Panc1 (cell line): Measurements from ENCODE around the gene CHI3L1. TPM values are rescaled to one million over a fixed set of nuclear protein-coding genes. Genes with fewer than 3 reads are reported as not detected.

ENCODE experiments used
- ATAC-seq: fragments of 200-7000 bp; cut with Tn5 transposase; 2 replicates; pipeline ENCODE4 v1.9.1; 2020; ENCODE audit warnings: mild to moderate bottlenecking, moderate library complexity
- BruUV-seq: library from RNA; stranded (reverse); fragments of 400-500 nt; replicated peaks from 2 replicates; lab custom pipeline; 2021; lab: Mats Ljungman, UMichigan
- CTCF ChIA-PET: fragments of 300-600 bp; sonication (Branson Sonifier 250); formaldehyde crosslinking; loops from one replicate; lab custom pipeline; 2022; ENCODE audit warnings: antibody characterized with exemption; lab: Charles Lee
- POLR2A ChIA-PET: fragments of 300-600 bp; sonication (Branson Sonifier 250); formaldehyde crosslinking; loops from one replicate; lab custom pipeline; 2022; ENCODE audit warnings: antibody characterized with exemption; lab: Charles Lee
- DNase-seq: peaks from one replicate; pipeline ENCODE4 v3.0.0-alpha.2; 2010; ENCODE audit warnings: low read depth, low spot score
- H3K27ac ChIP-seq: 2 replicates; pipeline ENCODE4 v1.5.1; 2011; ENCODE audit warnings: mild to moderate bottlenecking, low read length, inconsistent platforms
- H3K27me3 ChIP-seq: fragments of 200-500 bp; sonication (Bioruptor generic); 2 replicates; pipeline ENCODE4 v1.6.0; 2014; ENCODE audit warnings: low read length, inconsistent platforms; ENCODE audit not compliant: control insufficient read depth, insufficient read depth
- H3K36me3 ChIP-seq: fragments of 200-500 bp; sonication (Bioruptor generic); 2 replicates; pipeline ENCODE4 v1.5.1; 2014; ENCODE audit warnings: inconsistent platforms, mild to moderate bottlenecking, low read length, moderate library complexity; ENCODE audit not compliant: control insufficient read depth, insufficient read depth
- H3K4me1 ChIP-seq: 2 replicates; pipeline ENCODE4 v1.5.1; 2011; ENCODE audit warnings: inconsistent platforms, mild to moderate bottlenecking, low read length, moderate library complexity; ENCODE audit not compliant: control insufficient read depth, insufficient read depth
- H3K4me3 ChIP-seq, 2 experiments: 2 replicates each; pipeline ENCODE4 v1.5.1; 2011 to 2012; ENCODE audit warnings: low read depth in 2 of 2, low read length in 2 of 2, mild to moderate bottlenecking in 2 of 2, inconsistent platforms in 1 of 2, moderate library complexity in 1 of 2
- H3K9me3 ChIP-seq: fragments of 200-500 bp; sonication (Bioruptor generic); 2 replicates; pipeline ENCODE4 v1.5.1; 2014; ENCODE audit warnings: low read depth, mild to moderate bottlenecking, inconsistent platforms, low read length, moderate library complexity; ENCODE audit not compliant: control insufficient read depth, insufficient read depth
- CTCF ChIP-seq: fragments of 450-650 bp; IDR thresholded peaks from 2 replicates; pipeline ENCODE4 v1.5.1; 2017; ENCODE audit warnings: mild to moderate bottlenecking
- POLR2AphosphoS5 ChIP-seq: IDR thresholded peaks from 2 replicates; pipeline ENCODE4 v1.6.1; 2012; ENCODE audit warnings: mild to moderate bottlenecking, low read depth, low read length, moderate library complexity
- REST ChIP-seq, 2 experiments: IDR thresholded peaks; 2 replicates each; pipeline ENCODE4 v1.6.1; 2011 to 2012; ENCODE audit warnings: low read depth in 2 of 2, control low read depth in 1 of 2, low read length in 1 of 2, mild to moderate bottlenecking in 1 of 2, moderate library complexity in 1 of 2; ENCODE audit not compliant: insufficient read depth in 1 of 2
- SIN3A ChIP-seq: IDR thresholded peaks from 2 replicates; pipeline ENCODE4 v1.6.1; 2012; ENCODE audit warnings: low read depth, mild to moderate bottlenecking, low read length, moderate library complexity, borderline replicate concordance; ENCODE audit not compliant: insufficient read depth
- TCF7L2 ChIP-seq: IDR thresholded peaks from 2 replicates; pipeline ENCODE4 v1.6.1; 2011; ENCODE audit warnings: mild to moderate bottlenecking, low read depth, low read length, inconsistent platforms
- in situ Hi-C: cut with HindIII; loops from 2 replicates; pipeline ENCODE4 v1.10.0; 2016; ENCODE audit warnings: low sequenced_read_pairs, low pct_unique_long_range_greater_than_20kb
- intact Hi-C: fragments of 100-400 bp; cut with micrococcal nuclease; formaldehyde crosslinking; loops from one replicate; pipeline ENCODE4 v1.10.0; 2022; ENCODE audit not compliant: unreplicated experiment
- total RNA-seq: library from RNA; stranded (reverse); gene quantifications from one replicate; pipeline ENCODE4 v1.2.1, GENCODE V29; 2021; ENCODE audit not compliant: unreplicated experiment

Gene CHI3L1
- total RNA-seq, 1 experiment from 2014 or later: 0.10 TPM

GRCh38 chr1:203217139-203217655, 30.7 kb upstream of the CHI3L1 start:
- ATAC-seq: peak; percentile 50; the same call in 1 of the 2 replicates
- H3K9me3 ChIP-seq: no peaks in the 10 kb centered on the region
- in situ Hi-C loops: no loop called here
- ChIA-PET POLR2A (no interaction called here), CTCF (interaction anchor here (0.5 to 4.1 kb wide), 4 partner anchors 13 to 178 kb away, joined by 3 to 43 read pairs (median 4); no protein-coding TSS in a partner anchor)
- TF ChIP-seq SIN3A: no peak
- TF ChIP-seq POLR2AphosphoS5: no peak
- TF ChIP-seq CTCF: no peak
- no peak for TF ChIP-seq TCF7L2
- no peak for TF ChIP-seq REST (IDR thresholded peaks at IDR 0.05; ENCODE audit: insufficient read depth in 1 of 2, low read depth in 2 of 2, low read length in 1 of 2)
- no peaks in the 10 kb centered on the region for H3K36me3 ChIP-seq
- DNase-seq: no peak
- no peak overlapping the region for H3K27ac ChIP-seq
- no TSS peak for BruUV-seq
- intact Hi-C loops: loop anchor here (2.0 kb wide), 1 partner anchor 178 kb away; no protein-coding TSS in a partner anchor
- H3K4me1 ChIP-seq: no peaks in the 10 kb centered on the region
- H3K4me3 ChIP-seq: no peak overlapping the region
- no peaks in the 10 kb centered on the region; the same call in 1 of the 2 replicates for H3K27me3 ChIP-seq

GRCh38 chr1:203216274-203217138, 30.0 kb upstream of the CHI3L1 start:
- Histone ChIP-seq H3K9me3 (no peaks in the 10 kb centered on the region), H3K27me3 (no peaks in the 10 kb centered on the region; the same call in 1 of the 2 replicates), H3K4me1 (no peaks in the 10 kb centered on the region), H3K36me3 (no peaks in the 10 kb centered on the region), H3K4me3 (no peak overlapping the region), H3K27ac (no peak overlapping the region)
- in situ Hi-C loops: no loop called here
- ATAC-seq: peak; percentile 86
- DNase-seq: peak; percentile 53
- no peak for TF ChIP-seq TCF7L2
- TF ChIP-seq POLR2AphosphoS5: no peak
- no peak for TF ChIP-seq REST (IDR thresholded peaks at IDR 0.05; ENCODE audit: insufficient read depth in 1 of 2, low read depth in 2 of 2, low read length in 1 of 2)
- TF ChIP-seq SIN3A: no peak
- TF ChIP-seq CTCF: peak; percentile 83
- intact Hi-C loops: loop anchor here (1.0 to 2.0 kb wide), 2 partner anchors 98 to 178 kb away; no protein-coding TSS in a partner anchor
- no TSS peak for BruUV-seq
- ChIA-PET CTCF (interaction anchor here (0.5 to 4.1 kb wide), 13 partner anchors 13 to 187 kb away, joined by 3 to 43 read pairs (median 4); no protein-coding TSS in a partner anchor), POLR2A (no interaction called here)
